Natural killer cell (primary cell): ENCODE measurements around the gene DCDC2. TPM values are rescaled to one million over a fixed set of nuclear protein-coding genes. Genes with fewer than 3 reads are reported as not detected.
"Not testable (repeated sequence)": the region's sequence is repeated elsewhere in the genome, so short reads cannot be mapped to it uniquely, and the experiment has no call there.

Source experiments
- ATAC-seq, 3 donors: fragments of 150-1000 bp in 2 of 3; fragments of 200-7000 bp in 1 of 3; cut with Tn5 transposase; 1 replicate in 1 of 3; 2 replicates in 2 of 3; pipeline ENCODE4 v1.10.0; 2021; ENCODE audit warnings: mild to moderate bottlenecking in 2 of 3, moderate library complexity in 2 of 3
- DNase-seq, 2 donors: peaks; one replicate each; pipeline versions ENCODE4 v3.0.0 to v3.0.0-alpha.2; 2013 to 2021; ENCODE audit warnings: mixed read lengths in 1 of 2
- H3K27ac ChIP-seq: one replicate; pipeline ENCODE4 v1.5.1; 2013; ENCODE audit warnings: mild to moderate bottlenecking, low read length
- H3K27me3 ChIP-seq: one replicate; pipeline ENCODE4 v1.6.1; 2013; ENCODE audit warnings: low read length; ENCODE audit not compliant: control insufficient read depth, insufficient read depth
- H3K36me3 ChIP-seq: one replicate; pipeline ENCODE4 v1.6.1; 2013; ENCODE audit warnings: low read length; ENCODE audit not compliant: control insufficient read depth, insufficient read depth
- H3K4me1 ChIP-seq: one replicate; pipeline ENCODE4 v1.6.1; 2013; ENCODE audit warnings: low read length; ENCODE audit not compliant: control insufficient read depth, insufficient read depth
- H3K4me3 ChIP-seq: one replicate; pipeline ENCODE4 v1.5.1; 2013; ENCODE audit warnings: low read length
- H3K9me3 ChIP-seq: one replicate; pipeline ENCODE4 v1.6.1; 2013; ENCODE audit warnings: low read length; ENCODE audit not compliant: control insufficient read depth, insufficient read depth
- H3K27ac Mint-ChIP-seq, 2 donors: one replicate each; pipeline ENCODE4 v1.8.0; 2022; ENCODE audit warnings: mild to moderate bottlenecking in 2 of 2, mixed read lengths in 2 of 2, moderate library complexity in 1 of 2
- H3K27me3 Mint-ChIP-seq, 2 donors: one replicate each; pipeline ENCODE4 v1.8.0; 2022; ENCODE audit warnings: low read depth in 2 of 2, mixed read lengths in 2 of 2
- H3K36me3 Mint-ChIP-seq: one replicate; pipeline ENCODE4 v1.8.0; 2022; ENCODE audit warnings: mixed read lengths
- H3K4me1 Mint-ChIP-seq, 2 donors: one replicate each; pipeline ENCODE4 v1.8.0; 2022; ENCODE audit warnings: mixed read lengths in 2 of 2
- H3K4me3 Mint-ChIP-seq: one replicate; pipeline ENCODE4 v1.8.0; 2022; ENCODE audit warnings: mild to moderate bottlenecking, moderate library complexity, mixed read lengths
- H3K9me3 Mint-ChIP-seq, 2 donors: one replicate each; pipeline ENCODE4 v1.8.0; 2022; ENCODE audit warnings: mixed read lengths in 2 of 2
- CTCF ChIP-seq: fragments of 200-600 bp; IDR thresholded peaks from one replicate; pipeline ENCODE4 v1.8.0; 2022; ENCODE audit warnings: antibody characterized with exemption
- WGBS: methylation state at CpG from one replicate; pipeline ENCODE4 v1.1.7; 2013; ENCODE audit warnings: missing lambda C conversion rate; ENCODE audit not compliant: insufficient coverage; 5-methylcytosine and 5-hydroxymethylcytosine counted together
- intact Hi-C: fragments of 100-400 bp; cut with micrococcal nuclease; formaldehyde crosslinking; loops from one replicate; pipeline ENCODE4 v1.14.2; 2022
- total RNA-seq, 4 donors: library from RNA; stranded (reverse); fragments of 120-200 nt in 1 of 4; gene quantifications; one replicate each; pipeline versions ENCODE4 v1.2.3 to v1.2.4, GENCODE V29; 2013 to 2022

Gene DCDC2
- total RNA-seq, 3 donors from 2014 or later (not counting 1 experiment from before 2014, with no cell fraction given): not detected

- no peaks in the 10 kb centered on the region for H3K9me3 Mint-ChIP-seq
- H3K27me3 ChIP-seq: no peaks in the 10 kb centered on the region
- no peaks in the 10 kb centered on the region for H3K9me3 ChIP-seq
- H3K27ac Mint-ChIP-seq: no peak overlapping the region
- H3K4me1 ChIP-seq: no peaks in the 10 kb centered on the region
- no peak for DNase-seq
- no peaks in the 10 kb centered on the region for H3K4me1 Mint-ChIP-seq
- H3K27ac ChIP-seq: no peak overlapping the region
- intact Hi-C loops: no loop called here
- TF ChIP-seq CTCF: no peak
- no peaks in the 10 kb centered on the region for H3K36me3 Mint-ChIP-seq
- H3K4me3 Mint-ChIP-seq: no peak overlapping the region
- no peaks in the 10 kb centered on the region for H3K36me3 ChIP-seq
- peaks cover 0 to 13% of the 10 kb centered on the region in 2 donors for H3K27me3 Mint-ChIP-seq
- H3K4me3 ChIP-seq: no peak overlapping the region
- no peak for ATAC-seq
- WGBS: no CpG with 5 or more reads among the region's 1 CpG
Measured at GRCh38 chr6:24272148-24272547, 85.7 kb downstream of the DCDC2 start.

GRCh38 chr6:24270011-24270410 is 87.8 kb downstream of the DCDC2 start:
- Mint-ChIP-seq H3K4me1 (no peaks in the 10 kb centered on the region), H3K4me3 (no peak overlapping the region), H3K27ac (no peak overlapping the region), H3K36me3 (no peaks in the 10 kb centered on the region), H3K9me3 (no peaks in the 10 kb centered on the region), H3K27me3 (peaks cover 0 to 15% of the 10 kb centered on the region in 2 donors)
- Histone ChIP-seq H3K9me3 (no peaks in the 10 kb centered on the region), H3K27ac (no peak overlapping the region), H3K27me3 (no peaks in the 10 kb centered on the region), H3K36me3 (no peaks in the 10 kb centered on the region), H3K4me1 (no peaks in the 10 kb centered on the region), H3K4me3 (no peak overlapping the region)
- TF ChIP-seq CTCF: no peak
- 65% methylated on average over 1 of the region's 1 CpG for WGBS
- intact Hi-C loops: no loop called here
- DNase-seq: no peak
- no peak for ATAC-seq

- DNase-seq, H3K27ac Mint-ChIP-seq, H3K27me3 ChIP-seq, H3K4me3 ChIP-seq, H3K9me3 Mint-ChIP-seq, H3K36me3 ChIP-seq, H3K27ac ChIP-seq, ATAC-seq, H3K4me3 Mint-ChIP-seq, H3K36me3 Mint-ChIP-seq, intact Hi-C loops, H3K9me3 ChIP-seq, H3K4me1 ChIP-seq, H3K4me1 Mint-ChIP-seq: not testable (repeated sequence)
- peaks cover 9 to 13% of the 10 kb centered on the region in 2 donors for H3K27me3 Mint-ChIP-seq
- WGBS: 82% methylated on average over 6 of the region's 6 CpGs
Measured at GRCh38 chr6:24258214-24258613, 99.6 kb downstream of the DCDC2 start.

GRCh38 chr6:24257282-24257681 is 100.6 kb downstream of the DCDC2 start:
- Mint-ChIP-seq H3K27ac (no peak overlapping the region), H3K36me3 (no peaks in the 10 kb centered on the region), H3K9me3 (peaks cover 1 to 6% of the 10 kb centered on the region in 2 donors), H3K4me3 (no peak overlapping the region), H3K4me1 (no peaks in the 10 kb centered on the region), H3K27me3 (peaks cover 10 to 11% of the 10 kb centered on the region in 2 donors)
- Histone ChIP-seq H3K4me1 (no peaks in the 10 kb centered on the region), H3K27me3 (no peaks in the 10 kb centered on the region), H3K9me3 (no peaks in the 10 kb centered on the region), H3K4me3 (no peak overlapping the region), H3K36me3 (no peaks in the 10 kb centered on the region), H3K27ac (no peak overlapping the region)
- ATAC-seq (no peak), DNase-seq (no peak)
- intact Hi-C loops: no loop called here
- WGBS: 87% methylated on average over 3 of the region's 4 CpGs
- no peak for TF ChIP-seq CTCF
